Pons (tissue), 1 donor: ENCODE results near the gene SORCS2.

Experiments
- DNase-seq: peaks from one replicate; pipeline ENCODE4 v3.0.0-alpha.2; 2016; ENCODE audit warnings: low spot score

SORCS2 gene

GRCh38 chr4:7291372-7292114 lies 99.2 kb downstream of the SORCS2 start:
- DNase-seq, result peak; percentile 64

- DNase-seq, result no peak
These were observed 101.4 kb downstream of the SORCS2 start for GRCh38 chr4:7293703-7294102.

GRCh38 chr4:7294176-7294756 lies 101.9 kb downstream of the SORCS2 start:
- no peak for DNase-seq

- peak; percentile 94 for DNase-seq
These were observed 103.0 kb downstream of the SORCS2 start for GRCh38 chr4:7295197-7295910.

- peak; percentile 58 for DNase-seq
These were observed 103.7 kb downstream of the SORCS2 start for GRCh38 chr4:7295911-7296660.

GRCh38 chr4:7296661-7297335 lies 104.5 kb downstream of the SORCS2 start:
- DNase-seq, result no peak

- DNase-seq, result no peak
These were observed 105.0 kb downstream of the SORCS2 start for GRCh38 chr4:7297374-7297773.

- no peak for DNase-seq
These were observed 105.5 kb downstream of the SORCS2 start for GRCh38 chr4:7297881-7298280.

- no peak for DNase-seq
These were observed 106.3 kb downstream of the SORCS2 start for GRCh38 chr4:7298619-7299009.

GRCh38 chr4:7299010-7299907 lies 106.9 kb downstream of the SORCS2 start:
- DNase-seq, result no peak

GRCh38 chr4:7299908-7300710 lies 107.8 kb downstream of the SORCS2 start:
- DNase-seq, result no peak

GRCh38 chr4:7300711-7301095 lies 108.4 kb downstream of the SORCS2 start:
- no peak for DNase-seq

- no peak for DNase-seq
These were observed 108.9 kb downstream of the SORCS2 start for GRCh38 chr4:7301126-7301785.

GRCh38 chr4:7301846-7302630 lies 109.7 kb downstream of the SORCS2 start:
- no peak for DNase-seq

- no peak for DNase-seq
These were observed 110.6 kb downstream of the SORCS2 start for GRCh38 chr4:7302781-7303404.

GRCh38 chr4:7303561-7303960 lies 111.2 kb downstream of the SORCS2 start:
- DNase-seq, result no peak

GRCh38 chr4:7304436-7304835 lies 112.1 kb downstream of the SORCS2 start:
- no peak for DNase-seq
